GM12891 (cell line): ENCODE results near the gene NBEA.
"Not testable (repeated sequence)": the region's sequence is repeated elsewhere in the genome, so short reads cannot be mapped to it uniquely, and the experiment has no call there.

Source experiments
- DNase-seq: peaks from one replicate; pipeline ENCODE4 v3.0.0; 2011; ENCODE audit warnings: low spot score; ENCODE audit not compliant: insufficient read length
- FAIRE-seq: peaks from 2 replicates; lab custom pipeline; 2011; peaks lifted over from hg19 to GRCh38; lab: Jason Lieb, UNC
- PAX5 ChIP-seq: IDR thresholded peaks from 2 replicates; pipeline ENCODE4 v1.6.1; 2011; ENCODE audit warnings: low read length, moderate library complexity, mild to moderate bottlenecking; ENCODE audit not compliant: insufficient read depth, severe bottlenecking
- POLR2A ChIP-seq: IDR thresholded peaks from 2 replicates; pipeline ENCODE4 v1.6.1; 2011; ENCODE audit warnings: low read depth, low read length, control low read depth
- POLR2AphosphoS5 ChIP-seq: IDR thresholded peaks from 2 replicates; pipeline ENCODE4 v1.6.1; 2011; ENCODE audit warnings: low read depth, low read length, control low read depth
- POU2F2 ChIP-seq: IDR thresholded peaks from 2 replicates; pipeline ENCODE4 v1.6.1; 2011; ENCODE audit warnings: low read depth, mild to moderate bottlenecking, control low read depth, low read length, moderate library complexity
- SPI1 ChIP-seq: IDR thresholded peaks from 2 replicates; pipeline ENCODE4 v1.6.1; 2011; ENCODE audit warnings: low read depth, low read length, control low read depth
- TAF1 ChIP-seq: IDR thresholded peaks from 2 replicates; pipeline ENCODE4 v1.6.1; 2011; ENCODE audit warnings: low read depth, low read length, control low read depth

NBEA gene

GRCh38 chr13:35378939-35379338 lies 436.9 kb downstream of the NBEA start:
- DNase-seq = no peak
- FAIRE-seq = no peak
- TF ChIP-seq PAX5 = no peak
- no peak for TF ChIP-seq SPI1
- no peak for TF ChIP-seq TAF1
- no peak for TF ChIP-seq POU2F2
- no peak for TF ChIP-seq POLR2A

- no peak for FAIRE-seq
These were observed 437.6 kb downstream of the NBEA start for GRCh38 chr13:35379663-35380062.

GRCh38 chr13:35387682-35388250 lies 445.7 kb downstream of the NBEA start:
- no peak for DNase-seq
- TF ChIP-seq TAF1 (no peak), POU2F2 (no peak), POLR2AphosphoS5 (no peak), POLR2A (no peak), SPI1 (no peak), PAX5 (no peak)
- FAIRE-seq = no peak

More at GRCh38 chr13:35379663-35380062, 437.6 kb downstream of the NBEA start:
- no peak for DNase-seq
- no peak for TF ChIP-seq POLR2AphosphoS5
- no peak for TF ChIP-seq POLR2A
- TF ChIP-seq SPI1 = no peak
- TF ChIP-seq POU2F2 = no peak
- TF ChIP-seq TAF1 = no peak
- no peak for TF ChIP-seq PAX5

GRCh38 chr13:35388441-35389355 lies 446.6 kb downstream of the NBEA start:
- FAIRE-seq = no peak
- DNase-seq = no peak
- TF ChIP-seq PAX5 = no peak
- no peak for TF ChIP-seq POLR2AphosphoS5
- TF ChIP-seq POLR2A = no peak
- TF ChIP-seq POU2F2 = no peak
- no peak for TF ChIP-seq TAF1
- TF ChIP-seq SPI1 = no peak

- no peak for DNase-seq
- TF ChIP-seq POLR2A (no peak), PAX5 (no peak), SPI1 (no peak), POU2F2 (no peak)
- no peak for FAIRE-seq
These were observed 447.5 kb downstream of the NBEA start for GRCh38 chr13:35389535-35389934.

GRCh38 chr13:35392768-35393167 lies 450.7 kb downstream of the NBEA start:
- TF ChIP-seq TAF1 (no peak), POLR2A (no peak), POLR2AphosphoS5 (no peak), POU2F2 (no peak), PAX5 (no peak), SPI1 (no peak)
- FAIRE-seq (no peak), DNase-seq (no peak)

- no peak for FAIRE-seq
- no peak for DNase-seq
- TF ChIP-seq SPI1 = no peak
- TF ChIP-seq TAF1 = no peak
- no peak for TF ChIP-seq POLR2AphosphoS5
- TF ChIP-seq POU2F2 = no peak
- TF ChIP-seq POLR2A = no peak
- no peak for TF ChIP-seq PAX5
These were observed 451.8 kb downstream of the NBEA start for GRCh38 chr13:35393886-35394285.

- not testable (repeated sequence) for FAIRE-seq
These were observed 466.2 kb downstream of the NBEA start for GRCh38 chr13:35408285-35408684.

GRCh38 chr13:35411059-35411744 lies 469.1 kb downstream of the NBEA start:
- FAIRE-seq = no peak
- no peak for TF ChIP-seq PAX5
- no peak for TF ChIP-seq POLR2A
- TF ChIP-seq POLR2AphosphoS5 = no peak
- DNase-seq = no peak

More at GRCh38 chr13:35408285-35408684, 466.2 kb downstream of the NBEA start:
- not testable (repeated sequence) for DNase-seq
